ENCODE results near the gene FYB1. TPM values are rescaled to one million over a fixed set of nuclear protein-coding genes. Genes with fewer than 3 reads are reported as not detected.

The FYB1 gene
- total and polyA plus RNA-seq, 2 of the 8 experiments (the other 6 are each of a cell fraction or from before 2014, with no cell fraction given), result not detected

DNA sequence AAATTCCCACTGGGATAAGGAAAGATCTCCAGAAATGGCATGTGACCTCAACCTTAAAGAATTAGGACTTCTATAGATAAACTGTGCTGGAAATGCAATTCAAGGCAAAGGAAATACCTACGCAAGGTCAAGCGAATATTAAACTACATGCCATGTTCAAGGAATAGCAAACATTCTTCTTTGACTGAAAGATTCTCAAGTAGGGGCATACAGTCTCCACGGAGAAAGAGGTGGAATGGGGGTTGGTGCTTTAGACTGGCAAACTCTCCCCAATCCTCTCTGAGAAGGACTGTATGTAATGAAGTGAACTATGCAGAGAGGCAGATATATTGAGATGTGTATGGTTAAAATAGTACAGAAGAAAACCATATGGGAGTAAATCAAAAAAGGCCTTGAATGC, 151.3 kb downstream of the FYB1 start (continued):
- TF ChIP-seq CHD7 (IDR thresholded peaks at IDR 0.05; ENCODE audit: insufficient replicate concordance, low read length) (no peak), RXRA (IDR thresholded peaks at IDR 0.05; ENCODE audit: insufficient read depth, low read depth, low read length) (no peak), CBX8 (IDR thresholded peaks at IDR 0.05; ENCODE audit: borderline replicate concordance, low read depth, low read length) (no peak), MAFK (IDR thresholded peaks at IDR 0.05; ENCODE audit: low read depth, low read length) (no peak), TCF12 (IDR thresholded peaks at IDR 0.05; ENCODE audit: low read depth, low read length) (no peak), GABPA (IDR thresholded peaks at IDR 0.05; ENCODE audit: borderline replicate concordance, insufficient read depth, low read length) (no peak), E2F6 (IDR thresholded peaks at IDR 0.05) (no peak), EZH2 (IDR thresholded peaks at IDR 0.05; ENCODE audit: low read depth, low read length, severe bottlenecking) (no peak), EP300 (IDR thresholded peaks at IDR 0.05; ENCODE audit: borderline replicate concordance in 1 of 2, low read depth in 2 of 2, low read length in 2 of 2) (no peak)
- TF ChIP-seq, protein P1, sequence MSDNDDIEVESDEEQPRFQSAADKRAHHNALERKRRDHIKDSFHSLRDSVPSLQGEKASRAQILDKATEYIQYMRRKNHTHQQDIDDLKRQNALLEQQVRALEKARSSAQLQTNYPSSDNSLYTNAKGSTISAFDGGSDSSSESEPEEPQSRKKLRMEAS (IDR thresholded peaks at IDR 0.05), result no peak

Measured in H1 (cell line).